Neuronal stem cell (in vitro differentiated cells): ENCODE measurements around the gene PRDX6.
"Not testable (repeated sequence)": the region's sequence is repeated elsewhere in the genome, so short reads cannot be mapped to it uniquely, and the experiment has no call there.

ENCODE experiments used
- DNase-seq: peaks from one replicate; pipeline ENCODE4 v3.0.0-alpha.2; 2013; ENCODE audit warnings: low spot score
- H2AFZ ChIP-seq: one replicate; pipeline ENCODE4 v1.6.1; 2013; ENCODE audit warnings: mild to moderate bottlenecking, low read length, inconsistent platforms
- H2AK5ac ChIP-seq: 2 replicates; pipeline ENCODE4 v1.6.1; 2013; ENCODE audit warnings: low read depth, mild to moderate bottlenecking, inconsistent platforms, low read length, moderate library complexity, mixed read lengths
- H2BK120ac ChIP-seq: 2 replicates; pipeline ENCODE4 v1.6.1; 2013; ENCODE audit warnings: low read depth, mild to moderate bottlenecking, inconsistent platforms, low read length, moderate library complexity, mixed read lengths
- H2BK12ac ChIP-seq: one replicate; pipeline ENCODE4 v1.6.1; 2013; ENCODE audit warnings: low read length, inconsistent platforms
- H2BK15ac ChIP-seq: 2 replicates; pipeline ENCODE4 v1.6.1; 2013; ENCODE audit warnings: mild to moderate bottlenecking, low read length, inconsistent platforms, mixed read lengths
- H2BK5ac ChIP-seq: one replicate; pipeline ENCODE4 v1.6.1; 2013; ENCODE audit warnings: inconsistent platforms, mild to moderate bottlenecking, low read length, moderate library complexity
- H3K14ac ChIP-seq: one replicate; pipeline ENCODE4 v1.6.1; 2013; ENCODE audit warnings: low read length, inconsistent platforms
- H3K18ac ChIP-seq: 2 replicates; pipeline ENCODE4 v1.6.1; 2013; ENCODE audit warnings: low read length, inconsistent platforms
- H3K23ac ChIP-seq: 2 replicates; pipeline ENCODE4 v1.6.1; 2013; ENCODE audit warnings: low read depth, mild to moderate bottlenecking, mixed read lengths, low read length, inconsistent platforms; ENCODE audit not compliant: poor library complexity
- H3K27ac ChIP-seq: replicated peaks from 3 replicates; pipeline ENCODE4 v1.5.1; 2013; ENCODE audit warnings: low read length, inconsistent platforms
- H3K27me3 ChIP-seq, 3 experiments: 2 replicates each; pipeline ENCODE4 v1.6.1; 2013; ENCODE audit warnings: low read length in 3 of 3, mild to moderate bottlenecking in 2 of 3, inconsistent platforms in 1 of 3, low read depth in 1 of 3, mixed read lengths in 1 of 3, moderate library complexity in 1 of 3; ENCODE audit not compliant: control insufficient read depth in 3 of 3, insufficient read depth in 3 of 3
- H3K36me3 ChIP-seq, 2 donors: replicated peaks in 1 of 2; 2 replicates each; pipeline ENCODE4 v1.6.1; 2013; ENCODE audit warnings: low read length in 2 of 2; ENCODE audit not compliant: control insufficient read depth in 2 of 2, insufficient read depth in 2 of 2
- H3K4ac ChIP-seq: 2 replicates; pipeline ENCODE4 v1.6.1; 2013; ENCODE audit warnings: inconsistent platforms, mild to moderate bottlenecking, low read length, moderate library complexity
- H3K4me1 ChIP-seq, 2 donors: 1 replicate in 1 of 2; 2 replicates in 1 of 2; pipeline ENCODE4 v1.6.1; 2013; ENCODE audit warnings: low read length in 2 of 2, low read depth in 1 of 2; ENCODE audit not compliant: control insufficient read depth in 2 of 2, insufficient read depth in 1 of 2
- H3K4me2 ChIP-seq: one replicate; pipeline ENCODE4 v1.6.1; 2013; ENCODE audit warnings: mild to moderate bottlenecking, low read length, inconsistent platforms; ENCODE audit not compliant: insufficient read depth, poor library complexity, severe bottlenecking
- H3K4me3 ChIP-seq, 2 donors: 2 replicates each; pipeline ENCODE4 v1.5.1; 2013; ENCODE audit warnings: low read length in 2 of 2, mild to moderate bottlenecking in 2 of 2, inconsistent platforms in 1 of 2, moderate library complexity in 1 of 2
- H3K79me1 ChIP-seq: one replicate; pipeline ENCODE4 v1.6.1; 2013; ENCODE audit warnings: low read depth, mild to moderate bottlenecking, inconsistent platforms, low read length, moderate library complexity
- H3K9ac ChIP-seq: one replicate; pipeline ENCODE4 v1.6.1; 2013; ENCODE audit warnings: mild to moderate bottlenecking, low read depth, low read length, inconsistent platforms; ENCODE audit not compliant: poor library complexity
- H3K9me3 ChIP-seq, 2 donors: replicated peaks in 1 of 2; 2 replicates each; pipeline versions ENCODE3 to v1.6.1; 2013; ENCODE audit warnings: low read length in 2 of 2, mild to moderate bottlenecking in 2 of 2, inconsistent platforms in 1 of 2, low read depth in 1 of 2, mixed read lengths in 1 of 2, moderate library complexity in 1 of 2; ENCODE audit not compliant: control insufficient read depth in 2 of 2, insufficient read depth in 1 of 2
- H4K8ac ChIP-seq: one replicate; pipeline ENCODE4 v1.6.1; 2013; ENCODE audit warnings: low read depth, mild to moderate bottlenecking, inconsistent platforms, low read length, moderate library complexity
- H4K91ac ChIP-seq: one replicate; pipeline ENCODE4 v1.6.1; 2013; ENCODE audit warnings: low read length, low read depth, mild to moderate bottlenecking, inconsistent platforms; ENCODE audit not compliant: poor library complexity
- WGBS, 2 donors: extraction: QIAGEN DNeasy Blood & Tissue Kit; methylation state at CpG; one replicate each; pipeline ENCODE4 v1.1.7; 2013; ENCODE audit warnings: missing lambda C conversion rate in 2 of 2, mixed read lengths in 1 of 2; ENCODE audit not compliant: insufficient read length in 2 of 2, insufficient replicate concordance in 1 of 2; ENCODE audit errors: extremely low coverage in 2 of 2; 5-methylcytosine and 5-hydroxymethylcytosine counted together

PRDX6 gene

GRCh38 chr1:173464185-173464584, 12.9 kb upstream of the PRDX6 start:
- not testable (repeated sequence) for H3K4me2 ChIP-seq, H3K79me1 ChIP-seq, H3K4ac ChIP-seq, H3K9ac ChIP-seq, H3K14ac ChIP-seq, H2BK15ac ChIP-seq, H3K4me3 ChIP-seq, H3K27me3 ChIP-seq, H2AFZ ChIP-seq, H2BK5ac ChIP-seq, H2BK120ac ChIP-seq, H4K8ac ChIP-seq, H3K18ac ChIP-seq, H4K91ac ChIP-seq, H2BK12ac ChIP-seq, H3K27ac ChIP-seq, H3K23ac ChIP-seq, H3K36me3 ChIP-seq, H2AK5ac ChIP-seq, H3K4me1 ChIP-seq, H3K9me3 ChIP-seq, DNase-seq
- WGBS, 2 donors = no CpG with 5 or more reads among the region's 2 CpGs

DNA sequence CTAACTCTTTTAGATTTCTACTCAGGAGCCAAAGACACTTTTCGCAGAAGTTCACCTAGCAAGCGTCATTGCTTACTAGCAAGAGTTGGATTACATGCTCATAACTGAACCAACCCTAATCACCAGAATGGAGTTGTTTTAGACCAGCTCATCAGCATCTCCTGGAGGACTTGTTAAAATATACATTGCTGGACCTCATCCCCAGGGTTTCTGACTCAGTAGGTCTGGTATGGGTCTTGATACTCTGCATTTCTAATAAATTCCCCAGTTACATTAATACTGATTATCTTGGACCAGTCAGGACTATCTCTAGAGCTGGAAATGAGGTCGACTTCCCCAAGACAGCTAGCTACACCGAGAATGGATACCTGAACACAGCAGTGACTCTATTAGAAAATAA, 9.7 kb upstream of the PRDX6 start:
- H3K4me1 ChIP-seq = no peaks in the 10 kb centered on the region
- H2AK5ac ChIP-seq = no peak overlapping the region
- H2AFZ ChIP-seq = no peak overlapping the region
- WGBS, 2 donors = no CpG with 5 or more reads among the region's 4 CpGs
- no peak for DNase-seq
- no peak overlapping the region for H3K9ac ChIP-seq
- H2BK5ac ChIP-seq = no peak overlapping the region
- H3K14ac ChIP-seq = no peak overlapping the region
- peaks cover 3 to 12% of the 10 kb centered on the region in 2 donors for H3K9me3 ChIP-seq
- H2BK15ac ChIP-seq = no peak overlapping the region
- H3K79me1 ChIP-seq = peaks cover 2% of the 10 kb centered on the region
- no peak overlapping the region for H3K27ac ChIP-seq
- H3K4me3 ChIP-seq = no peak overlapping the region
- H3K4me2 ChIP-seq = no peak overlapping the region
- no peak overlapping the region for H2BK120ac ChIP-seq
- peaks cover 0 to 2% of the 10 kb centered on the region in 2 donors for H3K36me3 ChIP-seq
- no peak overlapping the region for H4K91ac ChIP-seq
- no peak overlapping the region for H3K23ac ChIP-seq
- no peaks in the 10 kb centered on the region for H3K27me3 ChIP-seq
- no peak overlapping the region for H3K4ac ChIP-seq
- H2BK12ac ChIP-seq = no peak overlapping the region
- no peak overlapping the region for H4K8ac ChIP-seq
- no peak overlapping the region for H3K18ac ChIP-seq

GRCh38 chr1:173469656-173470055, 7.5 kb upstream of the PRDX6 start:
- no peak overlapping the region for H3K4me3 ChIP-seq
- no CpG with 5 or more reads among the region's 3 CpGs for WGBS, 2 donors

GRCh38 chr1:173470608-173471007, 6.5 kb upstream of the PRDX6 start:
- H3K4me2 ChIP-seq = no peak overlapping the region
- peaks cover 2% of the 10 kb centered on the region for H3K79me1 ChIP-seq
- H3K27ac ChIP-seq = no peak overlapping the region
- H3K4me3 ChIP-seq = no peak overlapping the region
- no peak overlapping the region for H2BK120ac ChIP-seq
- no peak overlapping the region for H2AK5ac ChIP-seq
- no peak overlapping the region for H2AFZ ChIP-seq
- no peak overlapping the region for H3K4ac ChIP-seq
- H4K91ac ChIP-seq = no peak overlapping the region
- H3K36me3 ChIP-seq = peaks cover 0 to 2% of the 10 kb centered on the region in 2 donors
- no peak overlapping the region for H3K18ac ChIP-seq
- DNase-seq = no peak
- H3K14ac ChIP-seq = no peak overlapping the region
- H3K23ac ChIP-seq = no peak overlapping the region
- H4K8ac ChIP-seq = no peak overlapping the region
- H3K9ac ChIP-seq = no peak overlapping the region
- H2BK12ac ChIP-seq = no peak overlapping the region
- H2BK15ac ChIP-seq = no peak overlapping the region
- H3K9me3 ChIP-seq = peaks cover 4 to 12% of the 10 kb centered on the region in 2 donors
- H2BK5ac ChIP-seq = no peak overlapping the region
- no peaks in the 10 kb centered on the region for H3K4me1 ChIP-seq
- H3K27me3 ChIP-seq = no peaks in the 10 kb centered on the region
- WGBS, 2 donors = no CpG with 5 or more reads among the region's 4 CpGs

More at GRCh38 chr1:173469656-173470055, 7.5 kb upstream of the PRDX6 start:
- Histone ChIP-seq H2AK5ac (no peak overlapping the region), H2BK120ac (no peak overlapping the region), H2AFZ (no peak overlapping the region), H3K27me3 (no peaks in the 10 kb centered on the region), H3K4ac (no peak overlapping the region), H2BK15ac (no peak overlapping the region), H3K4me1 (no peaks in the 10 kb centered on the region), H3K23ac (no peak overlapping the region), H3K9ac (no peak overlapping the region), H3K27ac (no peak overlapping the region), H4K8ac (no peak overlapping the region), H4K91ac (no peak overlapping the region), H3K79me1 (peaks cover 2% of the 10 kb centered on the region), H3K9me3 (peaks cover 4 to 12% of the 10 kb centered on the region in 2 donors), H3K36me3 (peaks cover 0 to 2% of the 10 kb centered on the region in 2 donors), H2BK12ac (no peak overlapping the region), H2BK5ac (no peak overlapping the region), H3K4me2 (no peak overlapping the region), H3K18ac (no peak overlapping the region), H3K14ac (no peak overlapping the region)
- no peak for DNase-seq
